ENCODE measurements around the gene PCDH7. TPM values are rescaled to one million over a fixed set of nuclear protein-coding genes. Genes with fewer than 3 reads are reported as not detected.

PCDH7 gene
- polyA plus RNA-seq, 1 donor from 2014 or later, result not detected

DNA sequence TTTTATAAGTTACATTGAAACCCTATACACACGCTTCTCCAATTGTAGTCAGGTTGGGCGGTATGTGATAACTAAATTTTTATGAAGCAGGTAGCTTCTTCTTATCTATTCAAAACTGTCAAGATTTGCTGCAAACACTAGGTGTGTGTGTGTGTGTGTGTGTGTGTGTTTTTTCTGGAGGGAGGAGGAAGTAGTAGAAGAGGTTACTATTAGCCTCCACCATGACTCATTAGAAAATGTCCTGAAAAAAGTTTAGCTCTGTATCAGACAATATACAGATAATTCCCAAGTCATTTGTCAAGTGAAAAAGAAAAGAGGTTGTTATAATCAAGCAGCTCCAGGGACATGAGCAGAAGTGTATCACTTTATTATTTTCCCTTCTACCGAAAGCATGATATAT is 33.9 kb downstream of the PCDH7 start:
- H3K4me3 Mint-ChIP-seq, result no peak overlapping the region
- H3K27ac Mint-ChIP-seq, result no peak overlapping the region

DNA sequence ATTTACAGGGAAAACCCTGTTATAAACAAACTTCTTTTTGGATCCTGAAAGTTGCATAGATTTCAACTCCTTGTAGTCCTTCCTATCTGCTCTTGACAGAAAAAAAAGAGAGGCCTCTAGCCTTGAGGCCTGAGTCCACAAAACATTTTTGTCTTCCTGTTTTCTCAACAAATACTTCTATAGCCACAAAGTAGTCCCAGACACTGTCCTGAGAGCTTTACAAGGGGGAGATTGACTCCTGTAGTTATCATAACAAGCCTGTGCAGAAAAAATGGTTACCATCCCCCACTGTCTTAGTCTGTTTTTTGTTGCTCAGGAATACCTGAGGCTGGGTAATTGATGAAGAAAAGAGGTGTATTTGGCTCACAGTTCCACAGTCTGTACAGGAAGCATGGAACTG is 35.2 kb downstream of the PCDH7 start:
- Mint-ChIP-seq H3K27ac (no peak overlapping the region), H3K4me3 (no peak overlapping the region), H3K4me1 (no peaks in the 10 kb centered on the region), H3K27me3 (no peaks in the 10 kb centered on the region), H3K36me3 (no peaks in the 10 kb centered on the region), H3K9me3 (peaks cover 0 to 5% (median 4%) of the 10 kb centered on the region in 3 donors)

More for the DNA sequence above, 33.9 kb downstream of the PCDH7 start:
- Mint-ChIP-seq H3K27me3 (no peaks in the 10 kb centered on the region), H3K4me1 (no peaks in the 10 kb centered on the region), H3K36me3 (no peaks in the 10 kb centered on the region), H3K9me3 (peaks cover 0 to 6% (median 4%) of the 10 kb centered on the region in 3 donors)

DNA sequence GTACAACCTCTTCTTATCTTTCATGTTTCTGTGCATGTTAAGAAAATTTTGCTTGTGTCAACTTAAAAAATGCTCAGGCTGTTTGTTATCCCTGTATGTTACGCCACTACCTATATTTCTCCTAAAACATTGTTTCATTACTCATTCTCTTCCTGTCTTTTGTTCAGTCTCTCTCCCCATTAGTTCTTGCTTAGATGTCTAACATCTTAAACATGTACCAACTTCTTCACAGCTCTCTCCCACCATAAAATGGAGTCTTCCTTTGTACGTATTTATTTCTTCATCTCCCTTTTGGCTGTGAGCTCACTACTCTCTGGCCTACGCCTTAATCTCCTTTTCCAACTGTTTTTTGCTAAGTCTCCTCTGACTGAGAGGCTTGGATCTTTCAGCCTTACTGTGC is 36.4 kb downstream of the PCDH7 start:
- no peaks in the 10 kb centered on the region for H3K4me1 Mint-ChIP-seq
- peaks cover 0 to 5% (median 0%) of the 10 kb centered on the region in 3 donors for H3K9me3 Mint-ChIP-seq
- no peaks in the 10 kb centered on the region for H3K36me3 Mint-ChIP-seq
- no peaks in the 10 kb centered on the region for H3K27me3 Mint-ChIP-seq
- no peak overlapping the region for H3K27ac Mint-ChIP-seq
- no peak overlapping the region for H3K4me3 Mint-ChIP-seq

DNA sequence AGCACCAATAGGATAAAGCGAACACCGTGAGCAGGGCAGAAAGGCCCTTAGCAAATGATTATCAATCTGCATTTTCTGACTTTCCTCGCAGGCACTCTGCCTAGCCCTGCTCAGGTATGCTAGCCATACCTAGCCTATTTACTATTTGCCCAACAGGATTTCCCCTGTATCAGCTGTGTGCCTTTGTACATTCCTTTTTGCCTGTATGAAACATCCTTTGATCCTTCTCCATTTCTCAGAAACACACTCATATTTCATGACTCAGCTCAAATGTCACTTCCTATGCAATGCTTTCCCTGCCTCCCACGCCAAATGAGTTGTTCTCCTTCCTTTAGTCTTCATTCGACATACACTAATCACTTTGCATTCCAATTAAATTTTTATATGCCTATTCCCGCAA is 37.2 kb downstream of the PCDH7 start:
- no peaks in the 10 kb centered on the region for H3K4me1 Mint-ChIP-seq
- H3K27me3 Mint-ChIP-seq, result no peaks in the 10 kb centered on the region
- H3K36me3 Mint-ChIP-seq, result no peaks in the 10 kb centered on the region
- peaks cover 0 to 5% (median 0%) of the 10 kb centered on the region in 3 donors for H3K9me3 Mint-ChIP-seq
- H3K27ac Mint-ChIP-seq, result no peak overlapping the region
- H3K4me3 Mint-ChIP-seq, result no peak overlapping the region

DNA sequence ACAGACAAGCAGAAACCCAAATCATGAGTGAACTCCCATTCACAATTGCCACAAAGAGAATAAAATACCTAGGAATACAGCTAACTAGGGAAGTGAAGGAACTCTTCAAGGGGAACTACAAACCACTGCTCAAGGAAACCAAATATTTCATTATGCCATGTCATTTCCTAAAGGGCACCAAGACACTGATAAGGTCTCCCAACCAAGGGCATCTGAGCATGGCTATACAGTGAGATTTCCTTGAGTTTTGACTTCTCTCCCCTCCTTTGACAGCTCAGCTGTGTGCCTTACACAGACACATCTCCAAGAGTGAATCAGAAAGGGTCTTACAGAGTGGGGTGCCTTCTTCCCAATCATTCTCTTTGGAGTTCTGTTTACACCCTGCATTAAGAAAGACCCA is 40.4 kb downstream of the PCDH7 start:
- H3K4me3 Mint-ChIP-seq, result no peak overlapping the region
- no peaks in the 10 kb centered on the region for H3K4me1 Mint-ChIP-seq
- peaks cover 0 to 4% (median 0%) of the 10 kb centered on the region in 3 donors for H3K9me3 Mint-ChIP-seq
- no peak overlapping the region for H3K27ac Mint-ChIP-seq
- no peaks in the 10 kb centered on the region for H3K27me3 Mint-ChIP-seq
- H3K36me3 Mint-ChIP-seq, result no peaks in the 10 kb centered on the region

DNA sequence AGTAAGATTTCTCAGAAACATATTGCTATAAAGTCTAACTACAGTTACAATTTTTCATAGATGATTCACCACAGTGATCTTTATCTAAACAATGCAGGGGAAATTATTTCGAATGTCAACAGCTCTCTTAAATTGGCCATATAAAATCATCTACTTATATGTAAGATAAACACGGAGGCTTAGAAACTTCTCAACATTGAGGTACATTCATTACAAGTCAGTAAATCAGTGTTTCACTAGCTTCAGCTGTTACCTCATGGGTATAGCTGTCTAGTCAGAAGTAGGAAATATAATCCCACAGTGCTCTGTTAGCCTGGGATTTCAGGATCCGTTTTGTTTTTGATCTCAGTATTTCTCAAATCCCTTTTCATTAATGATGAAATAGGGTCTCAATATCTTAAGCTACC is 43.2 kb downstream of the PCDH7 start:
- H3K4me3 Mint-ChIP-seq, result no peak overlapping the region
- no peaks in the 10 kb centered on the region for H3K36me3 Mint-ChIP-seq
- H3K27ac Mint-ChIP-seq, result no peak overlapping the region
- no peaks in the 10 kb centered on the region for H3K4me1 Mint-ChIP-seq
- peaks cover 0 to 4% (median 4%) of the 10 kb centered on the region in 3 donors for H3K9me3 Mint-ChIP-seq
- no peaks in the 10 kb centered on the region for H3K27me3 Mint-ChIP-seq

DNA sequence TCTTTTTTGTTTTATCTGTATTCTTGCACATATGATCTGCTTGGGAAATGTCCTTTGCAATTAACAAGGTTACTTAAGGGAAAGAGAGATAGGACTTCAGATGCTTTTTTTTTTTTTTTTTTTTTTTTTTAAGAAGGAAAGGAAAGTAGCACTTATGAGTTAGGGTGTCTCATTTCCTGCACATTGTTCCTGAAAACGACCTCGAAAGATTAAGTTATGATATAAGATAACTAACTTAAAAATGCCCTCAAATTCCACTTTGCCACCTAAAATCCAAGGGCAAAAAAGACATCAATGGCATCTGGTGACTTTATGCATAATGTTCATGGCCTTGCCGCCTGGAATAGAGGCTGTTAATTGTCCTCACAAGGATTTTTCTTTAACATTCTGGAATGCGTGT is 44.9 kb downstream of the PCDH7 start:
- H3K27me3 Mint-ChIP-seq, result no peaks in the 10 kb centered on the region
- no peaks in the 10 kb centered on the region for H3K36me3 Mint-ChIP-seq
- peak overlapping the region in 1 of 3 donors; percentile 33 for H3K27ac Mint-ChIP-seq
- peaks cover 0 to 4% (median 0%) of the 10 kb centered on the region in 3 donors for H3K9me3 Mint-ChIP-seq
- no peak overlapping the region for H3K4me3 Mint-ChIP-seq
- no peaks in the 10 kb centered on the region for H3K4me1 Mint-ChIP-seq

DNA sequence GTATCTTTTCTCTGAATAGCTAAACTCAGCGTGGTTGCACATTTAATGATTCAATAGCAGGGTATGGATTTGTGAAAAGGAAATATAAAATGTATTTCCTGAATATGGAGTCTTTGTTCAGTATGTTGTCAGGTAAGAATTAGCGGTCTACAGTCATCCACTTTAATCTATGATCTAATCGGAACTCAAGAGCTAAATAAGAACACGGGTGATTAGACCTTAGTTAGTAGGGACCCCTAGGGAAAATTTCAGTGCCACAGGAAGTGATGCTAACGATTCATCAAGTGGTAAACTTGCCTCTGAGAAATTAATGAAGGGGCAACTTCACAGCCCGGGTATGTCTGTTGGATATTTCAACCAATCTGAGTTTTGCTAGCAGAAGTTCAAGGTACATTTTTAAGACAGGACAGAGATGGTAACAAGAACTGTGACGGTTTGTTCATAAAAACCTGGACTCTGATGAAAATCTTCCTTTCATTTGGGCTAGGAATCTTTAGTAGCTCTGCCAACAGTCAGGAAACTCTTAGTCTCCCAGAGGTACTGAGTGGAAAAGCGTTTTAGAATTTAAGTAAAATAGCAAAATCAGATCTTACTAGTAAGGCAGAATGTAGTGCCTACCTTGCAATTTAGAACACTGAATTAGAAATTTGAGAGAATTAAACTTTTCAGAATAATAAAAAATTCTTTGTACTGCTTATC is 47.1 kb downstream of the PCDH7 start:
- H3K36me3 Mint-ChIP-seq, result no peaks in the 10 kb centered on the region
- H3K27ac Mint-ChIP-seq, result no peak overlapping the region
- peaks cover 0 to 4% (median 2%) of the 10 kb centered on the region in 3 donors for H3K9me3 Mint-ChIP-seq
- no peaks in the 10 kb centered on the region for H3K4me1 Mint-ChIP-seq
- H3K4me3 Mint-ChIP-seq, result no peak overlapping the region
- no peaks in the 10 kb centered on the region for H3K27me3 Mint-ChIP-seq

DNA sequence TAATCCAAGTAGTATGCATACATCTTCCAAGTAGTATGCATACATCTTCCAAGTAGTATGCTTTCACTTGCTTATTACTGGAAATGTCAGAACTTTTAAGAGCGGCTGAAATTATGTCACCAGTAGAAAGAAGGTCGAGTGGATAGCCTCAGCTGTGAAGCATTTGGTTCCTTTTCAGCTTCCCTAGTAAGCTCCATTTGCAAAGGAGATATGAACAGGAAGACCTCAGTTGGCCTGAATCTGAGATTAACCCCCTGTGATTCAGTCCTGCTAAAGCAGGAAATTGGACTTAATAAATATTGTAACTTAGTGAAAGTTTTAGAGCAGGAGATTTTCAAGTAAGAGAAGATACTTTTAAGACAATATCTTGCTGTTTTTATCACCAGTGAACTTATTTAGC is 48.1 kb downstream of the PCDH7 start:
- Mint-ChIP-seq H3K36me3 (no peaks in the 10 kb centered on the region), H3K4me1 (no peaks in the 10 kb centered on the region), H3K27ac (no peak overlapping the region), H3K9me3 (peaks cover 0 to 4% (median 2%) of the 10 kb centered on the region in 3 donors), H3K27me3 (no peaks in the 10 kb centered on the region), H3K4me3 (no peak overlapping the region)

DNA sequence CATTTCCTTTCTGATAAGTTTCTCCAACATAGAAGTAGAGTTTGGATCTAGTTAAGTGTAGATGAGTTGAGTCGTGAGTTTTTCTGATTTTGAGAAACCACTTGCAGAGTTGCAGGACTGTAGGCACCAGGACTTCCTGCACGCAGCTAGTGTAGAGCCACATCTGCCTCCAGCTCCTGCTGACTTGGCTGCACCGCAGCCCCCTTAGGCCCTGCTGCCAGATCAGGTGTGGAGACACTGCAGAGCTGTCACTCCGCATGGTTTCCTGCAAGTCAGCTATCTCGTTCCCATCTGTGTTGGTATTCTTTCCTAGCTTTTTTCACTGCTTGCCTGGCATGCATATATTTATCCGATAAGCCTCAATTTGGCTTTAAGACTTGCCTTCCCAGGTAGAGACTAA is 48.9 kb downstream of the PCDH7 start:
- H3K27me3 Mint-ChIP-seq, result no peaks in the 10 kb centered on the region
- peaks cover 0 to 4% (median 2%) of the 10 kb centered on the region in 3 donors for H3K9me3 Mint-ChIP-seq
- no peaks in the 10 kb centered on the region for H3K4me1 Mint-ChIP-seq
- no peaks in the 10 kb centered on the region for H3K36me3 Mint-ChIP-seq
- H3K4me3 Mint-ChIP-seq, result no peak overlapping the region
- H3K27ac Mint-ChIP-seq, result no peak overlapping the region

DNA sequence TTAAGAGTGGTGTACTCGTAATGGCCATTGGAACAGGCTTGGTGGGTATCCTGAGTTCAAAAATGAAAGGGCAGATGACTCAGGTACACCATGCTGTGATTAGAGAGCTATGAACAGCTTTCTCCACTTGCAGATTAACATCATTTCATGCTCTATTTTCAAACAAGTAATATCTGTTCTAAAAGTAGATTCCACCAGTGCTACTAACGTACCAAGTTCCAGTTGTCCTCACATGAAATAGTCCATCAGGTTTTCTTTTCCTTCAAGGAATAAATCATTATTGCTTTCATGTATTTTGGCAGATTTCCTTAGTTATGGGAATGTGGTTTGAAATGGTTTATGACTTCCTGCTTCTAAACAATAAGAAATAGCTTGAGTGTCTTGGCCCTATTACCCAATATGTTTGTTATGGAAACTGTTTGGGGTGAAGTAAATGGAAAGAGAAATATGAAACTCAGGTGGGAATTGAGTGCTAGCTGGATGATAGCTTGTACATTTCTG is 49.9 kb downstream of the PCDH7 start:
- Mint-ChIP-seq H3K27ac (no peak overlapping the region), H3K4me3 (no peak overlapping the region), H3K36me3 (no peaks in the 10 kb centered on the region), H3K27me3 (no peaks in the 10 kb centered on the region), H3K4me1 (no peaks in the 10 kb centered on the region), H3K9me3 (peaks cover 0 to 4% (median 2%) of the 10 kb centered on the region in 3 donors)

DNA sequence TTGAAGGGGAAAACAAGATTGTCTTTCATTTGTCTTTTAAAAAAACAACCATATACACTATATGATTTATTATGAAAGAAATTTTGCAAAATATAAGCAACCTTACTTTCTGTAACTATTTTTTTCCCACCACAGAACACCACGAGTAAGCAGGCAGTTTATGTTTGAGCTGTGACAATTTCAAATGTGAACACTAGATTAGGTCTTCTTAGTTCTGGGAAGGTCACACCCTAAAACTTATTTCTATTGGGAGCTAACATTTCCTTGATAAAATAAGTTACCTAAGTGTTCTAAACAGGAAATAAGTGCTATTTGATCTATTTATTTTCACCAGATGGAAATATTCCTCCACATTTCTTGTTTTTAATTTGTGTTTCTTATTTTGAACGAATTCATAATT is 50.6 kb downstream of the PCDH7 start:
- Mint-ChIP-seq H3K27ac (no peak overlapping the region), H3K4me3 (no peak overlapping the region), H3K9me3 (peaks cover 0 to 4% (median 2%) of the 10 kb centered on the region in 3 donors), H3K36me3 (no peaks in the 10 kb centered on the region), H3K27me3 (no peaks in the 10 kb centered on the region), H3K4me1 (no peaks in the 10 kb centered on the region)

DNA sequence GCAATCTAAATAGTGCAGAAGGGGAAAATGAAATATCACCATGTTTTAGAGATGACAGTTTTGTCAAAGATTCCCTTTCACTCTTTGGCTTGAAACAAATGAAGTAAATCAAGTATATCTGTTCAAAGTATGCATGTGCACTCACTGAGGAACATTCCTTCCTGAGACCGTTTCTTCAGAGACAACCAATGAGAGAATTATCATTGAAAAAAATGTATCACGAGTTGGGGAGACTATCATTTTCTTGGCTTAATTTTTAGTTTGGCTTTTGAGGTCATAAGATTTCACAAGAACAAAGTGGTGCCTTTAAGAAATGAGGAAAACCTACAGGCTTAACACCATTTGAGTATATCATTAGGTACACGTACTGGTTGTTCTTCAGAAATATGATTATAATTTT is 56.3 kb downstream of the PCDH7 start:
- Mint-ChIP-seq H3K9me3 (peaks cover 1 to 6% (median 2%) of the 10 kb centered on the region in 3 donors), H3K4me1 (no peaks in the 10 kb centered on the region), H3K27me3 (no peaks in the 10 kb centered on the region), H3K27ac (no peak overlapping the region), H3K36me3 (peaks cover 2% of the 10 kb centered on the region), H3K4me3 (no peak overlapping the region)

DNA sequence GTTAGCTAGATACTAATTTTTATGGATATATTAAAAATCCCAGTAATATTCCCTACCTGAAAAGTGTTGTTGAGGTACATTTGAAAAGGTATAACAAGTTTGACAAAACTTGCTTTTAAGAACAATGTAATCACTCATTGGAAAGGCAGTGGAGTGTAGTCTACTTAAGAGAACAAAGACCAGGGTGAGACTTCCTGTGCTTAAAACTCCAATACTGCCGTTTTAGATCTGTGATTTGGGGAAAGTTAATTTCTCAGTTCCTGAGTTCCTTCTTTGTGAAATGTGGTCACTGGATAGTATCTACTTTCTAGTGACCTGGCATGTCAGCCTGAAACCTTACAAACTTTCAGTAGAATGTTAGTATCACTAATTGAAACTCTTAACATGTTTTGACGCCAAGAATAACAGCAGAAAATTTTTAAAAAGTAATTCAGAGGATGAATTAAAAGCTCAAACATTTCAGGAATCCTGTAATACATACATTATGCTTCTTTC is 56.8 kb downstream of the PCDH7 start:
- Mint-ChIP-seq H3K27me3 (no peaks in the 10 kb centered on the region), H3K9me3 (peaks cover 1 to 6% (median 2%) of the 10 kb centered on the region in 3 donors), H3K36me3 (peaks cover 2% of the 10 kb centered on the region), H3K4me3 (no peak overlapping the region), H3K4me1 (no peaks in the 10 kb centered on the region), H3K27ac (no peak overlapping the region)

Data from IgD-negative memory B cell (primary cell).